Measurements from ENCODE around the gene C19orf53. TPM values are rescaled to one million over a fixed set of nuclear protein-coding genes. Genes with fewer than 3 reads are reported as not detected.
"Not testable (repeated sequence)": the region's sequence is repeated elsewhere in the genome, so short reads cannot be mapped to it uniquely, and the experiment has no call there.

C19orf53 gene
- polyA plus RNA-seq, 3 donors = 125 to 156 (median 132) TPM

DNA sequence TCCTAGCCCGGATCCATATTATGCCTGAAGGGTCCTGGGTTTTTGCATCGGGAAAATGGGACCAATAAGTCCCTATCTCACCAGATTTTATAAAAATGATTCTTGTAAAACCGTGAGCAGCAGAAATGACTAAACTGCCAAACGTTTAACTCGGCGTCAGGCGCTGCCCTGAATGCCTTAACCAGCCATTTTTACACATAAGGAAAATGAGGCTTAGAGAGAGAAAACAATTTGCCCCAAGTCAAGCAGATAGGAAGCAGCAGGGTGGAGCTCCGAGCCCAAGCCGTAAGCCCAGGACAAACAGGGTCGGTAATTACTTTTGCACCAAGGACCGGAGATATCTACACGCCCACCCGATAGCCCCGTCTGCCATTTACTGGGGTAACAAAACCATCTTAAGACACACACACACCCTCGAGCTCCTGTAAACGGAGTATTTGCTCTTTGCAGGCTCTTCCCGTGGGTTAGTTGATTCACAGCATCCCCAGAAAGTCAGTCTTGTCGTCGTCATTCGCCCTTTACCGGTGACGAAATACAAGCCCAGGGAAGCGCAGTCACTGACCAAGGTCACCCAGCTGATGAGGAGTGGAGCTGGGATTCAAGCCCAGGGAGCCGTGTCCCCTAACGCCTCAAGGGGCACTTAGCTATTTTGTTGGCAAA is 26.0 kb upstream of the C19orf53 start:
- H3K4me1 ChIP-seq (ENCODE audit: control insufficient read depth in 1 of 2, insufficient read depth in 2 of 2, low read length in 2 of 2) = peaks cover 18 to 19% of the 10 kb centered on the region in 2 donors
- H3K4me2 ChIP-seq (replicated peaks; ENCODE audit: extremely low read depth, low read length, poor library complexity, severe bottlenecking) = peak overlapping the region; percentile 96
- H2AFZ ChIP-seq (ENCODE audit: insufficient read depth, low read depth, low read length, poor library complexity, severe bottlenecking) = peak overlapping the region; percentile 65
- intact Hi-C loops (cut with micrococcal nuclease) = no loop called here
- no peaks in the 10 kb centered on the region for H4K20me1 ChIP-seq (ENCODE audit: insufficient read depth, low read length)
- TF ChIP-seq, protein P1, sequence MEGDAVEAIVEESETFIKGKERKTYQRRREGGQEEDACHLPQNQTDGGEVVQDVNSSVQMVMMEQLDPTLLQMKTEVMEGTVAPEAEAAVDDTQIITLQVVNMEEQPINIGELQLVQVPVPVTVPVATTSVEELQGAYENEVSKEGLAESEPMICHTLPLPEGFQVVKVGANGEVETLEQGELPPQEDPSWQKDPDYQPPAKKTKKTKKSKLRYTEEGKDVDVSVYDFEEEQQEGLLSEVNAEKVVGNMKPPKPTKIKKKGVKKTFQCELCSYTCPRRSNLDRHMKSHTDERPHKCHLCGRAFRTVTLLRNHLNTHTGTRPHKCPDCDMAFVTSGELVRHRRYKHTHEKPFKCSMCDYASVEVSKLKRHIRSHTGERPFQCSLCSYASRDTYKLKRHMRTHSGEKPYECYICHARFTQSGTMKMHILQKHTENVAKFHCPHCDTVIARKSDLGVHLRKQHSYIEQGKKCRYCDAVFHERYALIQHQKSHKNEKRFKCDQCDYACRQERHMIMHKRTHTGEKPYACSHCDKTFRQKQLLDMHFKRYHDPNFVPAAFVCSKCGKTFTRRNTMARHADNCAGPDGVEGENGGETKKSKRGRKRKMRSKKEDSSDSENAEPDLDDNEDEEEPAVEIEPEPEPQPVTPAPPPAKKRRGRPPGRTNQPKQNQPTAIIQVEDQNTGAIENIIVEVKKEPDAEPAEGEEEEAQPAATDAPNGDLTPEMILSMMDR (IDR thresholded peaks at IDR 0.05) = no peak
- Mint-ChIP-seq H3K27me3 (ENCODE audit: low read depth in 3 of 3) (peaks cover 0 to 1% (median 0%) of the 10 kb centered on the region in 3 donors), H3K36me3 (peaks cover 6 to 28% of the 10 kb centered on the region in 2 donors), H3K27ac (peak overlapping the region; percentile 90 to 96 (median 93)), H3K4me1 (peaks cover 16% of the 10 kb centered on the region), H3K9me3 (peaks cover 0 to 5% (median 1%) of the 10 kb centered on the region in 7 donors), H3K4me3 (peak overlapping the region; percentile 87 to 91)
- WGBS (ENCODE audit: insufficient coverage) = 2% methylated on average over 18 of the region's 25 CpGs
- H3K36me3 ChIP-seq (replicated peaks in 1 of 2; ENCODE audit: control insufficient read depth in 1 of 2, insufficient read depth in 2 of 2, low read length in 2 of 2) = peaks cover 11 to 26% of the 10 kb centered on the region in 2 donors
- H3K9ac ChIP-seq (ENCODE audit: insufficient read depth, low read length, poor library complexity, severe bottlenecking) = peak overlapping the region; percentile 95
- peak overlapping the region; percentile 84 to 96 (median 93) for H3K4me3 ChIP-seq (replicated peaks in 1 of 3; ENCODE audit: low read depth in 2 of 3, low read length in 3 of 3)
- H3K27me3 ChIP-seq (ENCODE audit: control insufficient read depth in 2 of 2, insufficient read depth in 2 of 2, low read length in 2 of 2) = no peaks in the 10 kb centered on the region
- peaks cover 0 to 3% of the 10 kb centered on the region in 2 donors for H3K9me3 ChIP-seq (replicated peaks in 1 of 2; ENCODE audit: control insufficient read depth in 1 of 2, insufficient read depth in 1 of 2, low read length in 2 of 2)
- DNase-seq = peak; percentile 58 to 81 (median 71)
- H3K27ac ChIP-seq (ENCODE audit: low read depth in 1 of 2, low read length in 2 of 2) = peak overlapping the region; percentile 81 to 95
- peaks cover 32% of the 10 kb centered on the region for H3K79me2 ChIP-seq (ENCODE audit: insufficient read depth, low read length)

DNA sequence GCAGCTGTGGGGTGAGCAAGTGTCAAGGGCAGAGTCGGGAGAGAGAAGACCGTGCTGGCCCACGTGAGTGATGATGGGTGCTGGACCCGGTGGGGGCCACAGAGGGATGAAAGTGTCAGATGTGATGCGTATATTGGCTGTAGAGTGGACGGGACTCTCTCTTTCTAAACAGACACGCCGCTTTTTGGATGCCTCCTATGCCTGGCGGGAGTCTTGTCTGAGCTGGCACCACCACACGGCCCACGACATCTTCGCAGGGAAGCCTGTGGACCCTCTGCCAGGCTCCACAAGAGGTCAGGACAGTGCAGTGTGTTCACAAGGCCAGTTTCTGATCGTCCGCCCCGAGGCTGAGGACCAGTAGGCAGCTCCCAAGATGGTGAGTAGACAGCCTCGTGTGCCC is 22.8 kb upstream of the C19orf53 start:
- Mint-ChIP-seq H3K27me3 (ENCODE audit: low read depth in 3 of 3) (peaks cover 0 to 1% (median 0%) of the 10 kb centered on the region in 3 donors), H3K36me3 (peaks cover 30 to 59% of the 10 kb centered on the region in 2 donors), H3K27ac (peak overlapping the region in 4 of 7 donors; percentile 67 to 74 (median 73)), H3K9me3 (peaks cover 0 to 5% (median 1%) of the 10 kb centered on the region in 7 donors), H3K4me3 (no peak overlapping the region), H3K4me1 (peaks cover 17% of the 10 kb centered on the region)
- H3K27me3 ChIP-seq (ENCODE audit: control insufficient read depth in 2 of 2, insufficient read depth in 2 of 2, low read length in 2 of 2) = no peaks in the 10 kb centered on the region
- WGBS (ENCODE audit: insufficient coverage) = 98% methylated on average over 12 of the region's 16 CpGs
- no peak overlapping the region for H3K9ac ChIP-seq (ENCODE audit: insufficient read depth, low read length, poor library complexity, severe bottlenecking)
- H4K20me1 ChIP-seq (ENCODE audit: insufficient read depth, low read length) = peaks cover 4% of the 10 kb centered on the region
- peaks cover 18 to 19% of the 10 kb centered on the region in 2 donors for H3K4me1 ChIP-seq (ENCODE audit: control insufficient read depth in 1 of 2, insufficient read depth in 2 of 2, low read length in 2 of 2)
- no peak for DNase-seq
- H3K79me2 ChIP-seq (ENCODE audit: insufficient read depth, low read length) = peaks cover 32% of the 10 kb centered on the region
- H3K4me3 ChIP-seq (replicated peaks in 1 of 3; ENCODE audit: low read depth in 2 of 3, low read length in 3 of 3) = no peak overlapping the region
- TF ChIP-seq, protein P1 (IDR thresholded peaks at IDR 0.05) = no peak
- H2AFZ ChIP-seq (ENCODE audit: insufficient read depth, low read depth, low read length, poor library complexity, severe bottlenecking) = no peak overlapping the region
- H3K4me2 ChIP-seq (replicated peaks; ENCODE audit: extremely low read depth, low read length, poor library complexity, severe bottlenecking) = no peak overlapping the region
- H3K36me3 ChIP-seq (replicated peaks in 1 of 2; ENCODE audit: control insufficient read depth in 1 of 2, insufficient read depth in 2 of 2, low read length in 2 of 2) = peaks cover 30 to 50% of the 10 kb centered on the region in 2 donors
- H3K27ac ChIP-seq (ENCODE audit: low read depth in 1 of 2, low read length in 2 of 2) = no peak overlapping the region
- peaks cover 0 to 3% of the 10 kb centered on the region in 2 donors for H3K9me3 ChIP-seq (replicated peaks in 1 of 2; ENCODE audit: control insufficient read depth in 1 of 2, insufficient read depth in 1 of 2, low read length in 2 of 2)
- intact Hi-C loops (cut with micrococcal nuclease) = no loop called here

DNA sequence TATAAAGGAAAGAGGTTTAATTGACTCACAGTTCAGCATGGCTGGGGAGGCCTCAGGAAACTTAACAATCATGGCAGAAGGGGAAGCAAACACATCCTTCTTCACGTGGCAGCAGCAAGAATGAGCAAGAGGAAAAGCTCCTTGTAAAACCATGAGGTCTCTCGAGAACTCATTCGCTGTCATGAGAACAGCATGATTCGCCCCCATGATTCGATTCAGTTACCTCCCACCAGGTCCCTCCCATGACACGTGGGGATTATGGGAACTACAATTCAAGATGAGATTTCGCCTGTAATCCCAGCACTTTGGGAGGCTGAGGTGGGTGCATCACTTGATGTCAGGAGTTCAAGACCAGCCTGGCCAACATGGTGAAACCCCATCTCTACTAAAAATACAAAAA is 20.6 kb upstream of the C19orf53 start:
- H3K4me3 Mint-ChIP-seq; H4K20me1 ChIP-seq (ENCODE audit: insufficient read depth, low read length); H3K27me3 Mint-ChIP-seq (ENCODE audit: low read depth in 3 of 3); H3K9me3 ChIP-seq (replicated peaks in 1 of 2; ENCODE audit: control insufficient read depth in 1 of 2, insufficient read depth in 1 of 2, low read length in 2 of 2); H3K9ac ChIP-seq (ENCODE audit: insufficient read depth, low read length, poor library complexity, severe bottlenecking); H2AFZ ChIP-seq (ENCODE audit: insufficient read depth, low read depth, low read length, poor library complexity, severe bottlenecking); H3K4me1 ChIP-seq (ENCODE audit: control insufficient read depth in 1 of 2, insufficient read depth in 2 of 2, low read length in 2 of 2); H3K4me2 ChIP-seq (replicated peaks; ENCODE audit: extremely low read depth, low read length, poor library complexity, severe bottlenecking); H3K4me3 ChIP-seq (replicated peaks in 1 of 3; ENCODE audit: low read depth in 2 of 3, low read length in 3 of 3); intact Hi-C loops (cut with micrococcal nuclease); H3K27me3 ChIP-seq (ENCODE audit: control insufficient read depth in 2 of 2, insufficient read depth in 2 of 2, low read length in 2 of 2); H3K9me3 Mint-ChIP-seq; H3K27ac ChIP-seq (ENCODE audit: low read depth in 1 of 2, low read length in 2 of 2): not testable (repeated sequence)
- Histone ChIP-seq H3K36me3 (replicated peaks in 1 of 2; ENCODE audit: control insufficient read depth in 1 of 2, insufficient read depth in 2 of 2, low read length in 2 of 2) (peaks cover 52 to 72% of the 10 kb centered on the region in 2 donors), H3K79me2 (ENCODE audit: insufficient read depth, low read length) (peaks cover 23% of the 10 kb centered on the region)
- DNase-seq = peak in 2 of 3 donors; percentile 21 to 52
- WGBS (ENCODE audit: insufficient coverage) = 0% methylated on average over 1 of the region's 7 CpGs
- Mint-ChIP-seq H3K4me1 (peaks cover 12% of the 10 kb centered on the region), H3K27ac (peak overlapping the region in 1 of 7 donors; percentile 50), H3K36me3 (peaks cover 49 to 81% of the 10 kb centered on the region in 2 donors)
